Measurements from ENCODE around the gene ELAC2.
A peak's percentile ranks its signal among the peaks of the same experiment; 100 is the strongest.

Gene ELAC2, protein sequence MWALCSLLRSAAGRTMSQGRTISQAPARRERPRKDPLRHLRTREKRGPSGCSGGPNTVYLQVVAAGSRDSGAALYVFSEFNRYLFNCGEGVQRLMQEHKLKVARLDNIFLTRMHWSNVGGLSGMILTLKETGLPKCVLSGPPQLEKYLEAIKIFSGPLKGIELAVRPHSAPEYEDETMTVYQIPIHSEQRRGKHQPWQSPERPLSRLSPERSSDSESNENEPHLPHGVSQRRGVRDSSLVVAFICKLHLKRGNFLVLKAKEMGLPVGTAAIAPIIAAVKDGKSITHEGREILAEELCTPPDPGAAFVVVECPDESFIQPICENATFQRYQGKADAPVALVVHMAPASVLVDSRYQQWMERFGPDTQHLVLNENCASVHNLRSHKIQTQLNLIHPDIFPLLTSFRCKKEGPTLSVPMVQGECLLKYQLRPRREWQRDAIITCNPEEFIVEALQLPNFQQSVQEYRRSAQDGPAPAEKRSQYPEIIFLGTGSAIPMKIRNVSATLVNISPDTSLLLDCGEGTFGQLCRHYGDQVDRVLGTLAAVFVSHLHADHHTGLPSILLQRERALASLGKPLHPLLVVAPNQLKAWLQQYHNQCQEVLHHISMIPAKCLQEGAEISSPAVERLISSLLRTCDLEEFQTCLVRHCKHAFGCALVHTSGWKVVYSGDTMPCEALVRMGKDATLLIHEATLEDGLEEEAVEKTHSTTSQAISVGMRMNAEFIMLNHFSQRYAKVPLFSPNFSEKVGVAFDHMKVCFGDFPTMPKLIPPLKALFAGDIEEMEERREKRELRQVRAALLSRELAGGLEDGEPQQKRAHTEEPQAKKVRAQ

GRCh38 chr17:13017655-13018459 is at the start of gene ELAC2:
Gene ELAC2 (minus strand): TSS chr17:13018027. CDS start chr17:13017947, 80 bp downstream.
- peak; percentile 90 for DNase-seq

DNA sequence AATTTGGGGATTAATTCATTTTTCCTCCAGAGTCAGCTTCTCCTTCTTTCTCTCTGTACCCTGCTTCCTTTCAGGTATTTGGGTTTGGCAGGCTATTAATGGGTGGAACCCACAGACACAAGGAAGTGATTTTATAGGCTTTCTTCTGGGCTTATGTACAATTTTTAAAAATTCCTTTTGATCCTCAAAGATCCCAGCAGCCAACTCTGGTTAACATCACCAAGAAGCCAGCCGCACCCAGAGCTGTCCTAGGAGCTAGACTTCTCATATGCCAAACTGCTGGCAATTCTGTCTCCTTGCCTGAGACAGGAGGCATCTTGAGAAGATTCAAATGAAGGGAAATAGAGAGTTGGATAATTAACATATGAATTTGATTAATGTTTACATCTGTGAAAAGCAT is 47.2 kb upstream of the ELAC2 start:
- no peak for DNase-seq

DNA sequence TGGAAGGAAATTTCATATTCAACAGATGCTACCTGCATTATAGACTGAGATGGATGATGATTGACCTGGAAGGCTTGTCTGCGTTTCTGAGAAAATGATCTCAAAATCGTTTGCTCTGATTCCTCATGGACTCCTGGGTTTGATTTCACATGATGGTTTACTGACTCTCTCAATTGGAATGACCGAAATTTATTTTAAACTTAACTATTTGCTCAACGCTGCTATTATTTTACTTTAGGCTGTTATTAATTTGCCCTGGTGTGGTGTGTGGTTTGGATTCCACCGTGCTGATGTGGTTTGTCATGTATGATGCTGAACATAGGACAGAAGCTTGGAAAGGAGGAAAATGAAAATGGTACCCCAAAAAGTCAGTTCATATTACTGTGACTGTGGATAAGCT is 37.3 kb upstream of the ELAC2 start:
- DNase-seq: no peak

- DNase-seq: no peak
These were observed 36.8 kb upstream of the ELAC2 start for GRCh38 chr17:13054666-13055065.

- no peak for DNase-seq
These were observed 34.1 kb upstream of the ELAC2 start for GRCh38 chr17:13051915-13052314.

- DNase-seq: no peak
These were observed 29.3 kb upstream of the ELAC2 start for GRCh38 chr17:13047011-13047606.

- DNase-seq: no peak
These were observed 28.5 kb upstream of the ELAC2 start for GRCh38 chr17:13046361-13046760.

DNA sequence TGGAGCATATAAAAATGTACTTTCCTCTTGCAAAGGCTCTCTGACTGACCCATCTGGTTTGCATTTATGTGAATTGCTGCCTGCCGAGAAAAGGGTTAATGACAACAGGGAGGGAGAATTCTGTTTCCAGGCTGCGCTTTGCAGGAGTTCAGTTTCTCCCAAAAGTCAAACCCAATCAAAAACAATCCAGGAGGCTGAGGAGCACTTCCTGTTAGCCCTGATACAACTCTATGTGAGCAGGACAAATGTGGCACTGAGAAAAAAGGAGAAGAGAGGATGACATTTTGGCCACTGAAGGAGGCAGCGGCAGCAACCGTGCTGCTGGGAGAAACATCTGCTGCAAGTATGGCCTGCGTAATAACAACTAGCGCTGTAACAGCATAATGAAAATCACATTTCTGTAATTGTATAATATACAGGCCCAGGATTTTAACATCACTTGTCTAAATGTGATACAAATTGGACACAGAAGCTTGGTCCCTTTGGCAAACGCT is 26.8 kb upstream of the ELAC2 start:
- no peak for DNase-seq

- no peak for DNase-seq
These were observed 21.3 kb upstream of the ELAC2 start for GRCh38 chr17:13038931-13039665.

DNA sequence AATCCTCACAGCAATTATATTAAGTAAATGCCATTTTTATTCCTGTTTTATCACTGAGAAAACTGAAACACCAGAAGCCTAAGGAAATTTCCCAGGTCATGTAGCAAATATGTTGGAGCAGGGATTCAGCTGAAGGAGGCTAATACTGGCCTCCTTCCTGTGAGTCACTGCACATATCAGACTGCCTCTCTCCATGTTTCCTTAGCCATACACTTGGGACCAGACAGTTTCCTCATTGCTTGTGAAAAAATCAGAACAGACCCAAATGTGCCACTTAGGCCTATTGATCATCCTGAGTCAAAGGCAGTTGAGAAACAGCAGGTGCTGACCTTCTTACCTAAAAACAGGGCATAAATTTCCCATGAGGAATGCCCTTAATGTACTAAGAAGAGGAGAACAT is 18.9 kb upstream of the ELAC2 start:
- DNase-seq: no peak

GRCh38 chr17:13035420-13035819 is 17.6 kb upstream of the ELAC2 start:
- no peak for DNase-seq

- DNase-seq: no peak
These were observed 14.0 kb upstream of the ELAC2 start for GRCh38 chr17:13031718-13032350.

DNA sequence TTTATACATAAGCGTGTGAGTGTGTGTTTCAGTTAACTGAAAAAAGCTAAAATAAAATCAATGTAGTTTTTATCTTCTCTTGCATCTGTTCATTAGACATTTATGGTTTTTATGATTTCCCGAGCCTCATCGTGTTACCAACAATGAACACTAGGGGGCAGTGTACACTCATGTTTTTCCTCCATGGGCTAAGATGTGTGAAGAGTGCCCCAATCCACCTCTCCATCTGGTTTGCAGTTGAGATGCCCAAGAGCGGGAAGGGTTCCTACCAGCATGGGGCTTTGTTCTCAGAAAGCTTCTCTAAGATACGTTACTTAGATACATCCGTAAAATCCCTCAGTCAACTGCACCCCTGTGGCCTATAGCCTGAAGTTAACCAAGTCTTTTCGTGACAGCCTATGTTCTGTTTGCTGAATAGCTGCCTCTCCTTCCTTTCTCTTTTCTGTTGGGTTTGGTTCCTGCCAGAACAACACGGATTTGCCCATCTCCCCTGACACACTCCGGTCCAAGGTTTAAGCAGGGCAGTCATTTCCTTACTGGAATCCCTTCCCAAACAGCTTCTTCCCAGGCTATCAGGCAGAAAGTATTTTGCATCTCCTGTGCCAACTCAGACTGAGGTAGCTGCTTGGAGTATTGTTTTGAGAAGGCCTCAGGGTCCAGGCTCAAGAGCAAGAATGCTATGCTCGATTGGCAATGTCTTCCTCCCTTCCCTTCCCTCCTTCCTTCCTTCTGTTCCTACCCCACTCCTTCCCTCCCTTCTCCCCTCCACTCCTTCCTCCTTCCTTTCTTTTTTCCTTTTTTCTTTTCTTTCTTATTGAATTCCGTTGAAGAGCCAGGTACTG is 12.9 kb upstream of the ELAC2 start:
- DNase-seq: peak; percentile 15

GRCh38 chr17:13030056-13030455 is 12.2 kb upstream of the ELAC2 start:
- DNase-seq: no peak

GRCh38 chr17:13029340-13029739 is 11.5 kb upstream of the ELAC2 start:
- no peak for DNase-seq

GRCh38 chr17:13027246-13027645 is 9.4 kb upstream of the ELAC2 start:
- no peak for DNase-seq

- DNase-seq: no peak
These were observed 7.9 kb upstream of the ELAC2 start for GRCh38 chr17:13025687-13026086.

GRCh38 chr17:13025258-13025627 is 7.4 kb upstream of the ELAC2 start:
- no peak for DNase-seq

- no peak for DNase-seq
These were observed 6.9 kb upstream of the ELAC2 start for GRCh38 chr17:13024526-13025257.

DNA sequence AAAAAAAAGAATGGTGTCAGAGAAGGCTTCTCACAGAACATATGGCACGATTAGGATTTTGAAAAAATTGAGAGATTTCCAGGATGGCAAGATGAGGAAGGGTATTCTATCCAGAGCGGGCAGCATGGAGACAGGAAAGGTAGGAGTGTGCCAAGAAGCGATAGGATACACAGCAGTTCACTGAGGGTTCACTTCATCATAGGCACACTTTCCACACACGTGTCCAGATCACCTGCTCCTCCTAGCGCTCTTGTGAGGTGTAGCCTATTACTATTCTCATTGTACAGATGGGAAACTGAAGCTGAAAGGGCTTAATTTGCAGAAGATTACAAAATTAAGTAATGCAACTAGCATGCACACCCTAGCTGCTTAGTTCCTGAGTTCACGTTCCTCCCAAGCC is 6.2 kb upstream of the ELAC2 start:
- DNase-seq: no peak
